K562 (cell line): ENCODE measurements around the gene TCF3. TPM values are rescaled to one million over a fixed set of nuclear protein-coding genes. Genes with fewer than 3 reads are reported as not detected.
A peak's percentile ranks its signal among the peaks of the same experiment; 100 is the strongest.

Source experiments
- ATAC-seq: fragments of 200-7000 bp; cut with Tn5 transposase; 3 replicates; pipeline ENCODE4 v1.9.1; 2020; ENCODE audit warnings: moderate library complexity
- BruUV-seq: library from RNA; stranded (reverse); fragments of 400-500 nt; replicated peaks from 2 replicates; lab custom pipeline; 2021; lab: Mats Ljungman, UMichigan
- CTCF ChIA-PET: fragments of 300-600 bp; formaldehyde crosslinking; extraction: SDS; loops from one replicate; lab custom pipeline; 2021; ENCODE audit warnings: low intra/inter-chr PET ratio; lab: Yijun Ruan, JAX
- POLR2A ChIA-PET: fragments of 300-600, 350-650 bp; sonication (Branson Sonifier 250); formaldehyde crosslinking; extraction: SDS; loops from one replicate; lab custom pipeline; 2021; ENCODE audit warnings: antibody characterized with exemption, inconsistent platforms; lab: Yijun Ruan, JAX
- DNase-seq, 4 experiments: peaks; one replicate each; pipeline versions ENCODE4 v3.0.0 to v3.0.0-alpha.2; 2011 to 2018; ENCODE audit warnings: low spot score in 3 of 4, mixed read lengths in 3 of 4; ENCODE audit errors: extremely low read depth in 1 of 4
- FAIRE-seq: peaks from 2 replicates; lab custom pipeline; 2011; peaks lifted over from hg19 to GRCh38; lab: Jason Lieb, UNC
- H2AFZ ChIP-seq: 2 replicates; pipeline ENCODE4 v1.6.0; 2011; ENCODE audit warnings: low read depth, low read length, control low read depth, inconsistent platforms
- H3K27ac ChIP-seq: fragments of 200-600 bp; 3 replicates; pipeline ENCODE4 v1.8.0; 2011; ENCODE audit warnings: low read depth, mild to moderate bottlenecking, control low read depth, inconsistent platforms, low read length, moderate library complexity, mixed read lengths; ENCODE audit errors: extremely low read depth
- H3K27me3 ChIP-seq, 2 experiments: fragments of 300-600 bp in 1 of 2; 2 replicates in 1 of 2; 3 replicates in 1 of 2; pipeline versions ENCODE4 v1.6.0 to v1.8.0; 2011; ENCODE audit warnings: inconsistent platforms in 2 of 2, low read length in 2 of 2, mild to moderate bottlenecking in 1 of 2, mixed read lengths in 1 of 2, moderate library complexity in 1 of 2; ENCODE audit not compliant: control insufficient read depth in 2 of 2, insufficient read depth in 2 of 2
- H3K36me3 ChIP-seq: fragments of 300-600 bp; 3 replicates; pipeline ENCODE4 v1.8.0; 2011; ENCODE audit warnings: mild to moderate bottlenecking, low read length, inconsistent platforms; ENCODE audit not compliant: control insufficient read depth, insufficient read depth
- H3K4me1 ChIP-seq, 2 experiments: fragments of 200-600 bp in 1 of 2; replicated peaks in 1 of 2; 2 replicates in 1 of 2; 3 replicates in 1 of 2; pipeline versions ENCODE4 v1.5.1 to v1.8.0; 2011; ENCODE audit warnings: inconsistent platforms in 2 of 2, low read length in 2 of 2, mild to moderate bottlenecking in 1 of 2, mixed read lengths in 1 of 2, moderate library complexity in 1 of 2; ENCODE audit not compliant: control insufficient read depth in 2 of 2, insufficient read depth in 2 of 2
- H3K4me2 ChIP-seq: 2 replicates; pipeline ENCODE4 v1.6.1; 2011; ENCODE audit warnings: low read length, control low read depth, inconsistent platforms, mixed read lengths; ENCODE audit not compliant: insufficient read depth
- H3K4me3 ChIP-seq: fragments of 200-600 bp; sonication (generic), shearing (Covaris generic); 2 replicates; pipeline ENCODE4 v1.5.1; 2016; ENCODE audit warnings: control low read depth, inconsistent platforms
- H3K79me2 ChIP-seq: fragments of 200-600 bp; 3 replicates; pipeline ENCODE4 v1.8.0; 2011; ENCODE audit warnings: low read length, inconsistent platforms; ENCODE audit not compliant: control insufficient read depth, insufficient read depth
- H3K9ac ChIP-seq, 2 experiments: 2 replicates each; pipeline versions ENCODE4 v1.6.0 to v1.6.1; 2011; ENCODE audit warnings: low read depth in 2 of 2, low read length in 2 of 2, control low read depth in 1 of 2, inconsistent platforms in 1 of 2, mild to moderate bottlenecking in 1 of 2, mixed read lengths in 1 of 2; ENCODE audit not compliant: insufficient read depth in 1 of 2
- H3K9me1 ChIP-seq: one replicate; pipeline ENCODE4 v1.6.0; 2011; ENCODE audit warnings: inconsistent platforms, mild to moderate bottlenecking, low read length, moderate library complexity; ENCODE audit not compliant: control insufficient read depth, insufficient read depth
- H3K9me3 ChIP-seq: replicated peaks from 2 replicates; pipeline ENCODE4 v1.5.1; 2011; ENCODE audit warnings: low read depth, low read length, inconsistent platforms; ENCODE audit not compliant: control insufficient read depth, insufficient read depth
- H4K20me1 ChIP-seq: replicated peaks from 2 replicates; pipeline ENCODE4 v1.6.1; 2011; ENCODE audit warnings: low read length, inconsistent platforms, mixed read lengths; ENCODE audit not compliant: control insufficient read depth, insufficient read depth
- CHD2 ChIP-seq: IDR thresholded peaks from 2 replicates; pipeline ENCODE4 v1.6.1; 2011; ENCODE audit warnings: low read depth, low read length
- CREM ChIP-seq: IDR thresholded peaks from 2 replicates; pipeline ENCODE4 v1.6.1; 2014; ENCODE audit warnings: antibody characterized with exemption, low read depth
- DMBX1 ChIP-seq: fragments of 250-450 bp; sonication (Bioruptor Pico); IDR thresholded peaks from 2 replicates; pipeline ENCODE4 v1.8.0; 2022; ENCODE audit warnings: inconsistent platforms, mild to moderate bottlenecking, moderate library complexity, borderline replicate concordance
- FOXM1 ChIP-seq, 2 experiments: fragments of 450-650 bp in 1 of 2; sonication (generic) in 1 of 2; formaldehyde crosslinking in 1 of 2; IDR thresholded peaks; 2 replicates each; pipeline versions ENCODE4 v1.6.1 to v1.9.0; 2017 to 2022; ENCODE audit warnings: low read depth in 2 of 2, mild to moderate bottlenecking in 2 of 2, missing genetic modification reagents in 1 of 2, moderate library complexity in 1 of 2
- HDAC2 ChIP-seq: fragments of 450-650 bp; IDR thresholded peaks from 2 replicates; pipeline ENCODE4 v1.6.1; 2016; ENCODE audit warnings: mild to moderate bottlenecking
- HDAC3 ChIP-seq: fragments of 450-650 bp; IDR thresholded peaks from 2 replicates; pipeline ENCODE4 v1.6.1; 2018; ENCODE audit warnings: borderline replicate concordance, mild to moderate bottlenecking, moderate library complexity; ENCODE audit not compliant: partially characterized antibody
- HES1 ChIP-seq: fragments of 450-650 bp; IDR thresholded peaks from 2 replicates; pipeline ENCODE4 v1.6.1; 2016; ENCODE audit warnings: low read depth, mild to moderate bottlenecking, moderate library complexity
- KLF13 ChIP-seq: fragments of 450-650 bp; IDR thresholded peaks from 2 replicates; pipeline ENCODE4 v1.6.1; 2016; ENCODE audit warnings: missing genetic modification characterization, low read depth, mild to moderate bottlenecking, missing compliant biosample characterization, moderate library complexity, borderline replicate concordance
- POLR2G ChIP-seq: fragments of 200-400 bp; formaldehyde crosslinking; IDR thresholded peaks from 2 replicates; pipeline ENCODE4 v1.6.1; 2017; ENCODE audit warnings: low read depth, mild to moderate bottlenecking, antibody characterized with exemption, low read length, moderate library complexity
- RBFOX2 ChIP-seq: fragments of 200-400 bp; formaldehyde crosslinking; IDR thresholded peaks from 2 replicates; pipeline ENCODE4 v1.6.1; 2017; ENCODE audit warnings: low read depth, mild to moderate bottlenecking, low read length, moderate library complexity
- THRAP3 ChIP-seq: fragments of 450-650 bp; IDR thresholded peaks from 2 replicates; pipeline ENCODE4 v1.6.1; 2016; ENCODE audit warnings: mild to moderate bottlenecking, inconsistent platforms, borderline replicate concordance
- ZBED1 ChIP-seq: IDR thresholded peaks from 2 replicates; pipeline ENCODE4 v1.6.1; 2014
- ZFP36 ChIP-seq: fragments of 150-350 bp; IDR thresholded peaks from 2 replicates; pipeline ENCODE4 v1.6.1; 2018; ENCODE audit warnings: low read length, low read depth; ENCODE audit not compliant: partially characterized antibody
- ZMIZ1 ChIP-seq, 2 experiments: fragments of 150-350 bp in 1 of 2; IDR thresholded peaks; 2 replicates each; pipeline ENCODE4 v1.6.1; 2012 to 2016; ENCODE audit warnings: low read depth in 2 of 2, low read length in 2 of 2, mild to moderate bottlenecking in 1 of 2, moderate library complexity in 1 of 2
- ZNF780A ChIP-seq: fragments of 250-450 bp; sonication (Bioruptor Pico); IDR thresholded peaks from 2 replicates; pipeline ENCODE4 v1.5.0; 2021; ENCODE audit warnings: mild to moderate bottlenecking
- WGBS: fragments of 100-300 bp; shearing (Covaris generic); methylation state at CpG from one replicate; pipeline ENCODE4 v1.1.6; 2016; ENCODE audit warnings: low coverage, mixed read lengths; ENCODE audit not compliant: insufficient coverage; ENCODE audit errors: missing lambda C conversion rate; 5-methylcytosine and 5-hydroxymethylcytosine counted together
- in situ Hi-C: fragments of 300-500 bp; cut with MboI; formaldehyde crosslinking; loops from 4 replicates; pipeline ENCODE4 v1.15.0; 2018; ENCODE audit warnings: inconsistent platforms, mixed read lengths
- intact Hi-C: fragments of 100-400 bp; cut with micrococcal nuclease; formaldehyde crosslinking; loops from 2 replicates; pipeline ENCODE4 v1.14.2; 2022
- polyA plus RNA-seq, 8 experiments: library from polyadenylated mRNA; depleted of rRNA in 4 of 8; stranded (reverse) in 5 of 8; unstranded in 3 of 8; fragments of >200 nt; fragmentation: Nextera tagmentation in 2 of 8; fragmentation: Illumina TruSeq in 1 of 8; extraction: Ambion mirVana in 2 of 8; extraction: Trizol in 1 of 8; gene quantifications; 2 replicates each; pipeline versions ENCODE4 v1.2.1 to v1.2.3, GENCODE V29; 2011 to 2014; ENCODE audit warnings: inconsistent platforms in 1 of 8, missing spikeins in 1 of 8
- total RNA-seq, 7 experiments: library from RNA; depleted of rRNA in 6 of 7; stranded (reverse); fragments of >200 nt in 6 of 7; fragmentation: Illumina TruSeq in 2 of 7; extraction: Trizol in 2 of 7; gene quantifications; 2 replicates each; pipeline versions ENCODE4 v1.2.1 to v1.2.3, GENCODE V29; 2011 to 2021; ENCODE audit warnings: low replicate concordance in 1 of 7

TCF3 gene
- total and polyA plus RNA-seq, 9 of the 15 experiments (the other 6 are each of a cell fraction or from before 2014, with no cell fraction given): 5.6 to 259 (median 84.0) TPM

- no peak overlapping the region for H2AFZ ChIP-seq
- no peaks in the 10 kb centered on the region for H3K9me1 ChIP-seq
- H3K9me3 ChIP-seq: no peaks in the 10 kb centered on the region
- BruUV-seq: no TSS peak
- FAIRE-seq (no peak), ATAC-seq (no peak), DNase-seq (no peak)
- H3K4me3 ChIP-seq: no peak overlapping the region
- peaks cover 2% of the 10 kb centered on the region; the same call in 2 of the 3 replicates for H3K79me2 ChIP-seq
- peaks cover 0 to 61% of the 10 kb centered on the region in 2 experiments; a peak in 2 of 5 replicates for H3K4me1 ChIP-seq
- no peaks in the 10 kb centered on the region for H4K20me1 ChIP-seq
- POLR2A ChIA-PET: no interaction called here
- 96% methylated on average over 7 of the region's 11 CpGs for WGBS
- H3K4me2 ChIP-seq: no peak overlapping the region
- intact Hi-C loops: loop anchor here (5.0 kb wide), 1 partner anchor 52 kb away; no protein-coding TSS in a partner anchor
- no peak overlapping the region for H3K27ac ChIP-seq
- H3K27me3 ChIP-seq: no peaks in the 10 kb centered on the region
- in situ Hi-C loops: no loop called here
- peaks cover 94% of the 10 kb centered on the region for H3K36me3 ChIP-seq
- TF ChIP-seq HDAC3: no peak
- peak; percentile 38; the same call in 1 of the 2 replicates for TF ChIP-seq POLR2G
- no peak for TF ChIP-seq ZNF780A
- TF ChIP-seq HDAC2: no peak
- TF ChIP-seq DMBX1: no peak
- TF ChIP-seq HES1: no peak
- TF ChIP-seq ZBED1: no peak
- TF ChIP-seq ZMIZ1 (IDR thresholded peaks at IDR 0.05; ENCODE audit: low read depth in 2 of 2, low read length in 2 of 2): no peak
- peak; percentile 65 for TF ChIP-seq ZFP36
- 0 out of 2 replicates have a peak, but pooled peaks have one; percentile 5 for TF ChIP-seq RBFOX2
- TF ChIP-seq FOXM1 (IDR thresholded peaks at IDR 0.05; ENCODE audit: low read depth): no peak
- no peak for TF ChIP-seq FOXM1 (CRISPR knock-in tag; IDR thresholded peaks at IDR 0.05; ENCODE audit: low read depth)
- no peak for TF ChIP-seq KLF13
- TF ChIP-seq THRAP3: no peak
- TF ChIP-seq CREM: no peak
- no peak for TF ChIP-seq CHD2
- H3K9ac ChIP-seq: peak overlapping the region in 1 of 2 experiments; percentile 19; a peak in 1 of 4 replicates
- CTCF ChIA-PET: no interaction called here
Observed at GRCh38 chr19:1620502-1620901, 31.9 kb downstream of the TCF3 start.
